Neural progenitor cell (in vitro differentiated cells): ENCODE data around the gene UPK3BL1. TPM values are rescaled to one million over a fixed set of nuclear protein-coding genes. Genes with fewer than 3 reads are reported as not detected.
A peak's percentile ranks its signal among the peaks of the same experiment; 100 is the strongest.
"Not testable (repeated sequence)": the region's sequence is repeated elsewhere in the genome, so short reads cannot be mapped to it uniquely, and the experiment has no call there.

Experiments
- DNase-seq: peaks from one replicate; pipeline ENCODE4 v3.0.0-alpha.2; 2016; ENCODE audit warnings: low spot score
- H2AFZ ChIP-seq: fragments of 200-600 bp; sonication (generic); replicated peaks from 2 replicates; pipeline ENCODE4 v1.6.1; 2016; ENCODE audit warnings: antibody characterized with exemption
- H3F3A ChIP-seq: fragments of 200-600 bp; sonication (generic); 2 replicates; pipeline ENCODE4 v1.6.1; 2016; ENCODE audit warnings: antibody characterized with exemption, low read depth
- H3K27ac ChIP-seq: fragments of 200-600 bp; sonication (generic); 2 replicates; pipeline ENCODE4 v1.5.1; 2016; ENCODE audit warnings: mild to moderate bottlenecking
- H3K27me3 ChIP-seq: fragments of 200-600 bp; sonication (generic); 2 replicates; pipeline ENCODE4 v1.6.1; 2016; ENCODE audit warnings: mild to moderate bottlenecking, moderate library complexity
- H3K36me3 ChIP-seq: fragments of 200-600 bp; sonication (generic); 2 replicates; pipeline ENCODE4 v1.5.1; 2016
- H3K4me1 ChIP-seq: fragments of 200-600 bp; sonication (generic); 2 replicates; pipeline ENCODE4 v1.6.1; 2016; ENCODE audit warnings: mixed run types
- H3K4me2 ChIP-seq: fragments of 200-600 bp; sonication (generic); 2 replicates; pipeline ENCODE4 v1.6.1; 2016
- H3K4me3 ChIP-seq: fragments of 200-600 bp; sonication (generic); 2 replicates; pipeline ENCODE4 v1.5.1; 2016
- H3K79me2 ChIP-seq: fragments of 200-600 bp; sonication (generic); 2 replicates; pipeline ENCODE4 v1.6.1; 2016; ENCODE audit warnings: low read depth
- H3K9ac ChIP-seq: fragments of 200-600 bp; sonication (generic); 2 replicates; pipeline ENCODE4 v1.6.1; 2016
- H3K9me3 ChIP-seq: fragments of 200-600 bp; sonication (generic); 2 replicates; pipeline ENCODE4 v1.5.1; 2016; ENCODE audit warnings: low read depth
- H4K20me1 ChIP-seq: fragments of 200-600 bp; sonication (generic); 2 replicates; pipeline ENCODE4 v1.6.1; 2016; ENCODE audit warnings: low read depth
- H3K27ac Mint-ChIP-seq: 3 replicates; pipeline ENCODE4 v1.8.0; 2021; ENCODE audit warnings: mixed read lengths
- H3K27me3 Mint-ChIP-seq: 2 replicates; pipeline ENCODE4 v1.8.0; 2022; ENCODE audit warnings: low read depth, mild to moderate bottlenecking, inconsistent platforms, moderate library complexity, mixed read lengths; ENCODE audit not compliant: insufficient read depth
- H3K36me3 Mint-ChIP-seq: 3 replicates; pipeline ENCODE4 v1.8.0; 2021; ENCODE audit warnings: mixed read lengths
- H3K4me1 Mint-ChIP-seq: 3 replicates; pipeline ENCODE4 v1.8.0; 2021; ENCODE audit warnings: mixed read lengths
- H3K4me3 Mint-ChIP-seq: 3 replicates; pipeline ENCODE4 v1.8.0; 2021; ENCODE audit warnings: mild to moderate bottlenecking, moderate library complexity, mixed read lengths
- H3K9me3 Mint-ChIP-seq: 3 replicates; pipeline ENCODE4 v1.8.0; 2020; ENCODE audit warnings: mixed read lengths
- total RNA-seq: library from RNA; depleted of rRNA; stranded (reverse); fragments of >200 nt; gene quantifications from 2 replicates; pipeline ENCODE4 v1.2.3, GENCODE V29; 2015; ENCODE audit warnings: low replicate concordance

Gene UPK3BL1
- total RNA-seq, 1 donor from 2014 or later = 12.7 TPM

- not testable (repeated sequence) for H3K4me2 ChIP-seq, H3K27ac Mint-ChIP-seq
These were observed 813 bp upstream of the UPK3BL1 start for GRCh38 chr7:102643404-102643803.

GRCh38 chr7:102638848-102639247, 3.7 kb downstream of the UPK3BL1 start:
- H3K9ac ChIP-seq, H3K4me1 ChIP-seq, H3K27me3 ChIP-seq, H3K9me3 Mint-ChIP-seq, H3K4me2 ChIP-seq, H3K36me3 Mint-ChIP-seq, H2AFZ ChIP-seq, H3K27ac ChIP-seq, H4K20me1 ChIP-seq, H3F3A ChIP-seq, H3K4me3 Mint-ChIP-seq, H3K4me3 ChIP-seq, H3K79me2 ChIP-seq, H3K27ac Mint-ChIP-seq, H3K4me1 Mint-ChIP-seq, H3K36me3 ChIP-seq, H3K9me3 ChIP-seq, H3K27me3 Mint-ChIP-seq: not testable (repeated sequence)
- peak; percentile 1 for DNase-seq

More at GRCh38 chr7:102643404-102643803, 813 bp upstream of the UPK3BL1 start:
- H3K27me3 Mint-ChIP-seq, H3K9me3 Mint-ChIP-seq, H3F3A ChIP-seq, H3K36me3 ChIP-seq, H3K4me1 Mint-ChIP-seq, H3K36me3 Mint-ChIP-seq, H3K4me1 ChIP-seq, H3K27me3 ChIP-seq, H3K27ac ChIP-seq, H3K4me3 Mint-ChIP-seq, H4K20me1 ChIP-seq, H3K79me2 ChIP-seq, H2AFZ ChIP-seq, H3K9me3 ChIP-seq, H3K4me3 ChIP-seq, H3K9ac ChIP-seq, DNase-seq: not testable (repeated sequence)

- H3K27me3 ChIP-seq, H3K4me2 ChIP-seq, H3K4me1 ChIP-seq, H3K4me3 Mint-ChIP-seq, H2AFZ ChIP-seq, H3K9ac ChIP-seq, H3K27me3 Mint-ChIP-seq, H3K9me3 ChIP-seq, H3K27ac ChIP-seq, H3K79me2 ChIP-seq, H3K36me3 ChIP-seq, H3K4me1 Mint-ChIP-seq, H3K4me3 ChIP-seq, H3K9me3 Mint-ChIP-seq, H3F3A ChIP-seq, H3K27ac Mint-ChIP-seq, H3K36me3 Mint-ChIP-seq, DNase-seq, H4K20me1 ChIP-seq: not testable (repeated sequence)
These were observed 5.6 kb downstream of the UPK3BL1 start for GRCh38 chr7:102636956-102637355.

GRCh38 chr7:102635354-102635753, 7.2 kb downstream of the UPK3BL1 start:
- H3K4me2 ChIP-seq, H3K4me1 Mint-ChIP-seq, H3K4me3 ChIP-seq, H3K27me3 ChIP-seq, H2AFZ ChIP-seq, H3K9ac ChIP-seq, H3K36me3 ChIP-seq, H3F3A ChIP-seq, H3K4me1 ChIP-seq, H3K9me3 ChIP-seq, DNase-seq, H3K27me3 Mint-ChIP-seq, H3K27ac Mint-ChIP-seq, H3K79me2 ChIP-seq, H4K20me1 ChIP-seq, H3K27ac ChIP-seq, H3K36me3 Mint-ChIP-seq, H3K9me3 Mint-ChIP-seq, H3K4me3 Mint-ChIP-seq: not testable (repeated sequence)

GRCh38 chr7:102634299-102634698, 8.3 kb downstream of the UPK3BL1 start:
- not testable (repeated sequence) for H3K27ac Mint-ChIP-seq, H3K9me3 Mint-ChIP-seq, H3K9ac ChIP-seq, H3K36me3 Mint-ChIP-seq, H3F3A ChIP-seq, H3K27me3 ChIP-seq, H4K20me1 ChIP-seq, H3K4me3 Mint-ChIP-seq, DNase-seq, H3K4me1 Mint-ChIP-seq, H3K9me3 ChIP-seq, H3K4me3 ChIP-seq, H3K27ac ChIP-seq, H3K4me1 ChIP-seq, H3K79me2 ChIP-seq, H3K36me3 ChIP-seq, H3K27me3 Mint-ChIP-seq, H3K4me2 ChIP-seq, H2AFZ ChIP-seq

GRCh38 chr7:102630622-102631021, 12.0 kb downstream of the UPK3BL1 start:
- not testable (repeated sequence) for H4K20me1 ChIP-seq, DNase-seq, H3K4me3 Mint-ChIP-seq, H3K4me2 ChIP-seq, H3K36me3 Mint-ChIP-seq, H3K27ac Mint-ChIP-seq, H3K27me3 Mint-ChIP-seq, H3K27me3 ChIP-seq, H3K9ac ChIP-seq, H3F3A ChIP-seq, H3K4me1 ChIP-seq, H3K27ac ChIP-seq, H3K9me3 Mint-ChIP-seq, H3K36me3 ChIP-seq, H3K4me3 ChIP-seq, H3K9me3 ChIP-seq, H2AFZ ChIP-seq, H3K79me2 ChIP-seq, H3K4me1 Mint-ChIP-seq

- not testable (repeated sequence) for H3K36me3 ChIP-seq, H3K79me2 ChIP-seq, H3K9me3 ChIP-seq, H3K4me2 ChIP-seq, H3F3A ChIP-seq, H3K4me1 ChIP-seq, DNase-seq, H3K4me3 ChIP-seq, H3K4me3 Mint-ChIP-seq, H3K9me3 Mint-ChIP-seq, H3K27ac ChIP-seq, H4K20me1 ChIP-seq, H3K36me3 Mint-ChIP-seq, H3K27me3 Mint-ChIP-seq, H3K4me1 Mint-ChIP-seq, H2AFZ ChIP-seq, H3K9ac ChIP-seq, H3K27ac Mint-ChIP-seq, H3K27me3 ChIP-seq
These were observed 15.2 kb downstream of the UPK3BL1 start for GRCh38 chr7:102627271-102627904.

- H3K36me3 Mint-ChIP-seq, H3K4me3 Mint-ChIP-seq, H3K79me2 ChIP-seq, H3K27ac Mint-ChIP-seq, H3F3A ChIP-seq, H3K27me3 ChIP-seq, H3K36me3 ChIP-seq, H3K27me3 Mint-ChIP-seq, H3K9me3 ChIP-seq, H3K4me1 ChIP-seq, H2AFZ ChIP-seq, H3K4me3 ChIP-seq, H3K27ac ChIP-seq, DNase-seq, H3K9me3 Mint-ChIP-seq, H3K9ac ChIP-seq, H4K20me1 ChIP-seq, H3K4me1 Mint-ChIP-seq, H3K4me2 ChIP-seq: not testable (repeated sequence)
These were observed 24.5 kb downstream of the UPK3BL1 start for GRCh38 chr7:102618122-102618521.
